ENCODE results near the gene VEZF1.

Gene VEZF1

GRCh38 chr17:58010067-58010799, 22.2 kb upstream of the VEZF1 start:
- H3K9ac ChIP-seq (ENCODE audit: low read depth, low read length): no peak overlapping the region
- no peak overlapping the region for H2AFZ ChIP-seq (ENCODE audit: low read depth, low read length)
- H3K27me3 ChIP-seq (ENCODE audit: insufficient read depth, low read length, poor library complexity): no peaks in the 10 kb centered on the region
- H3K4me2 ChIP-seq (ENCODE audit: insufficient read depth, low read length): no peak overlapping the region
- no peak for TF ChIP-seq CTCF (IDR thresholded peaks at IDR 0.05; ENCODE audit: borderline replicate concordance, extremely low read depth, low read length, poor library complexity, severe bottlenecking)
- TF ChIP-seq EZH2 (IDR thresholded peaks at IDR 0.05; ENCODE audit: borderline replicate concordance, low read depth, low read length, severe bottlenecking): no peak
- peaks cover 13% of the 10 kb centered on the region for H4K20me1 ChIP-seq (ENCODE audit: insufficient read depth, low read length)
- no peaks in the 10 kb centered on the region for H3K9me3 ChIP-seq (ENCODE audit: insufficient read depth, low read length, severe bottlenecking)
- peaks cover 15% of the 10 kb centered on the region for H3K4me1 ChIP-seq (ENCODE audit: insufficient read depth, low read length)
- H3K36me3 ChIP-seq (ENCODE audit: insufficient read depth, low read length): peaks cover 17% of the 10 kb centered on the region
- peaks cover 24% of the 10 kb centered on the region for H3K79me2 ChIP-seq (ENCODE audit: insufficient read depth, low read length)
- ATAC-seq (ENCODE audit: insufficient read depth, low read depth): no peak
- no peak overlapping the region for H3K4me3 ChIP-seq (ENCODE audit: low read depth in 1 of 2, low read length in 2 of 2)
- no peak for DNase-seq
- H3K27ac ChIP-seq (ENCODE audit: low read length): no peak overlapping the region

- ATAC-seq (ENCODE audit: insufficient read depth, low read depth) (peak; percentile 49), DNase-seq (peak; percentile 58)
- Histone ChIP-seq H3K27ac (ENCODE audit: low read length) (peak overlapping the region; percentile 98), H4K20me1 (ENCODE audit: insufficient read depth, low read length) (peaks cover 33% of the 10 kb centered on the region), H3K9ac (ENCODE audit: low read depth, low read length) (peak overlapping the region; percentile 97), H3K4me2 (ENCODE audit: insufficient read depth, low read length) (peak overlapping the region; percentile 84), H2AFZ (ENCODE audit: low read depth, low read length) (peak overlapping the region; percentile 86), H3K9me3 (ENCODE audit: insufficient read depth, low read length, severe bottlenecking) (no peaks in the 10 kb centered on the region), H3K27me3 (ENCODE audit: insufficient read depth, low read length, poor library complexity) (no peaks in the 10 kb centered on the region), H3K4me3 (ENCODE audit: low read depth in 1 of 2, low read length in 2 of 2) (peak overlapping the region; percentile 52 to 77), H3K36me3 (ENCODE audit: insufficient read depth, low read length) (peaks cover 39% of the 10 kb centered on the region), H3K4me1 (ENCODE audit: insufficient read depth, low read length) (peaks cover 37% of the 10 kb centered on the region), H3K79me2 (ENCODE audit: insufficient read depth, low read length) (peaks cover 46% of the 10 kb centered on the region)
- no peak for TF ChIP-seq EZH2 (IDR thresholded peaks at IDR 0.05; ENCODE audit: borderline replicate concordance, low read depth, low read length, severe bottlenecking)
- TF ChIP-seq CTCF (IDR thresholded peaks at IDR 0.05; ENCODE audit: borderline replicate concordance, extremely low read depth, low read length, poor library complexity, severe bottlenecking): peak; percentile 28
These were observed 20.0 kb upstream of the VEZF1 start for GRCh38 chr17:58007781-58008706.

- ATAC-seq (ENCODE audit: insufficient read depth, low read depth): peak; percentile 86
- Histone ChIP-seq H3K9me3 (ENCODE audit: insufficient read depth, low read length, severe bottlenecking) (no peaks in the 10 kb centered on the region), H3K79me2 (ENCODE audit: insufficient read depth, low read length) (peaks cover 55% of the 10 kb centered on the region), H4K20me1 (ENCODE audit: insufficient read depth, low read length) (peaks cover 42% of the 10 kb centered on the region), H3K4me2 (ENCODE audit: insufficient read depth, low read length) (peak within 1 kb of the TSS; percentile 84), H3K27ac (ENCODE audit: low read length) (peak within 1 kb of the TSS; percentile 98), H3K9ac (ENCODE audit: low read depth, low read length) (peak within 1 kb of the TSS; percentile 97), H3K36me3 (ENCODE audit: insufficient read depth, low read length) (peaks cover 48% of the 10 kb centered on the region), H3K27me3 (ENCODE audit: insufficient read depth, low read length, poor library complexity) (no peaks in the 10 kb centered on the region), H2AFZ (ENCODE audit: low read depth, low read length) (peak within 1 kb of the TSS; percentile 86), H3K4me1 (ENCODE audit: insufficient read depth, low read length) (peaks cover 46% of the 10 kb centered on the region), H3K4me3 (ENCODE audit: low read depth in 1 of 2, low read length in 2 of 2) (peak within 1 kb of the TSS; percentile 77)
- no peak for TF ChIP-seq EZH2 (IDR thresholded peaks at IDR 0.05; ENCODE audit: borderline replicate concordance, low read depth, low read length, severe bottlenecking)
- peak; percentile 98 for DNase-seq
These were observed 19.1 kb upstream of the VEZF1 start, which contains the start of gene SRSF1 for GRCh38 chr17:58006924-58007780. SRSF1 (minus strand) TSS chr17:58007246; CDS start chr17:58007137, 109 bp downstream.
